SK-N-SH treated with all-trans-retinoic acid at 6 μM for 48 hours (cell line): ENCODE measurements around the gene SH2B3.

Experiments
- ATAC-seq: fragments of 200-7000 bp; cut with Tn5 transposase; 3 replicates; pipeline ENCODE4 v1.9.1; 2020; ENCODE audit warnings: mild to moderate bottlenecking, moderate library complexity
- ARNTL ChIP-seq: fragments of 450-650 bp; formaldehyde crosslinking; IDR thresholded peaks from 2 replicates; pipeline ENCODE4 v1.5.0; 2020; ENCODE audit warnings: low read depth, mild to moderate bottlenecking, moderate library complexity, borderline replicate concordance
- BACH2 ChIP-seq: fragments of 250-450 bp; sonication (Bioruptor Pico); IDR thresholded peaks from 2 replicates; pipeline ENCODE4 v1.9.0; 2021; ENCODE audit warnings: mild to moderate bottlenecking, borderline replicate concordance
- CSDC2 ChIP-seq: fragments of 250-450 bp; sonication (Bioruptor Pico); IDR thresholded peaks from 2 replicates; pipeline ENCODE4 v1.5.0; 2020; ENCODE audit warnings: mild to moderate bottlenecking, moderate library complexity
- ESRRG ChIP-seq: fragments of 250-450 bp; sonication (Bioruptor Pico); IDR thresholded peaks from 2 replicates; pipeline ENCODE4 v1.6.1; 2021; ENCODE audit warnings: mild to moderate bottlenecking
- GLIS3 ChIP-seq: fragments of 250-450 bp; sonication (Bioruptor Pico); IDR thresholded peaks from 2 replicates; pipeline ENCODE4 v1.5.0; 2020; ENCODE audit warnings: mild to moderate bottlenecking, moderate library complexity
- PPARA ChIP-seq: fragments of 250-450 bp; sonication (Bioruptor Pico); IDR thresholded peaks from 2 replicates; pipeline ENCODE4 v1.5.0; 2020; ENCODE audit warnings: mild to moderate bottlenecking, borderline replicate concordance
- RARB ChIP-seq: fragments of 250-450 bp; sonication (Bioruptor Pico); IDR thresholded peaks from 2 replicates; pipeline ENCODE4 v1.8.0; 2021; ENCODE audit warnings: mild to moderate bottlenecking, moderate library complexity
- SNAI2 ChIP-seq: fragments of 250-450 bp; sonication (Bioruptor Pico); IDR thresholded peaks from 2 replicates; pipeline ENCODE4 v1.5.0; 2020; ENCODE audit warnings: mild to moderate bottlenecking, moderate library complexity
- TCF4 ChIP-seq: fragments of 250-450 bp; sonication (Bioruptor Pico); IDR thresholded peaks from 2 replicates; pipeline ENCODE4 v1.8.0; 2021; ENCODE audit warnings: mild to moderate bottlenecking, moderate library complexity, borderline replicate concordance
- TOX ChIP-seq: fragments of 250-450 bp; sonication (Bioruptor Pico); IDR thresholded peaks from 2 replicates; pipeline ENCODE4 v1.8.0; 2021; ENCODE audit warnings: mild to moderate bottlenecking, moderate library complexity, borderline replicate concordance
- ZC3H10 ChIP-seq: fragments of 250-450 bp; sonication (Bioruptor Pico); IDR thresholded peaks from 2 replicates; pipeline ENCODE4 v1.5.1; 2021; ENCODE audit warnings: mild to moderate bottlenecking, moderate library complexity
- ZFP3 ChIP-seq: fragments of 250-450 bp; sonication (Bioruptor Pico); IDR thresholded peaks from 2 replicates; pipeline ENCODE4 v1.5.0; 2020; ENCODE audit warnings: mild to moderate bottlenecking, moderate library complexity
- ZFP30 ChIP-seq: fragments of 450-650 bp; formaldehyde crosslinking; IDR thresholded peaks from 2 replicates; pipeline ENCODE4 v1.5.0; 2022; ENCODE audit warnings: mild to moderate bottlenecking, moderate library complexity
- ZNF70 ChIP-seq: fragments of 450-650 bp; formaldehyde crosslinking; IDR thresholded peaks from 2 replicates; pipeline ENCODE4 v1.5.0; 2020; ENCODE audit warnings: mild to moderate bottlenecking, moderate library complexity
- ZNF8 ChIP-seq: fragments of 450-650 bp; formaldehyde crosslinking; IDR thresholded peaks from 2 replicates; pipeline ENCODE4 v1.5.0; 2020; ENCODE audit warnings: mild to moderate bottlenecking, moderate library complexity
- TF ChIP-seq, protein P1 (sequence below): fragments of 250-450 bp; sonication (Bioruptor Pico); IDR thresholded peaks from 2 replicates; pipeline ENCODE4 v1.5.1; 2021; ENCODE audit warnings: mild to moderate bottlenecking, moderate library complexity
- TF ChIP-seq, protein P2 (sequence below): fragments of 250-450 bp; sonication (Bioruptor Pico); IDR thresholded peaks from 2 replicates; pipeline ENCODE4 v1.5.0; 2020; ENCODE audit warnings: mild to moderate bottlenecking, moderate library complexity
- TF ChIP-seq, protein P3 (sequence below): fragments of 250-450 bp; sonication (Bioruptor Pico); IDR thresholded peaks from 2 replicates; pipeline ENCODE4 v1.8.0; 2021; ENCODE audit warnings: low read depth, mild to moderate bottlenecking, moderate library complexity, borderline replicate concordance
- TF ChIP-seq, protein P4 (sequence below): fragments of 250-450 bp; sonication (Bioruptor Pico); IDR thresholded peaks from 2 replicates; pipeline ENCODE4 v1.5.1; 2020; ENCODE audit warnings: low read depth, mild to moderate bottlenecking, moderate library complexity
- TF ChIP-seq, protein P5 (sequence below): fragments of 250-450 bp; sonication (Bioruptor Pico); IDR thresholded peaks from 2 replicates; pipeline ENCODE4 v1.8.0; 2020; ENCODE audit warnings: mild to moderate bottlenecking, moderate library complexity, borderline replicate concordance

The SH2B3 gene

DNA sequence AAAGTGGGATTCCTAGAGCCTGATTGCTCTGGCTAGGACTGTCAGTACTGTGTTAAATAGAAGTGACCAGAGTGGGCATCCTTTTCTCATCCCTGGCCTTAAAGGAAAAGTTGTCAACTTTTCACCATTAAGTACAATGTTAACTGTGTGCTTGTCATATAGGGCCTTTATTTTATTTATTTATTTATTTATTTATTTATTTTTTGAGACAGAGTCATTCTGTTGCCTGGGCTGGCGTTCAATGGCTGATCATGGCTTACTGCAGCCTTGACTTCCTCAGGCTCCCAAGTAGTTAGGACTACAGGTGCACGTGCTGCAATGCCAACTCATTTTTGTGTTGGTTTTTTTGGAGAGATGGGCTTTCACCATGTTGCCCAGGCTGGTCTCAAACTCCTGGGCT is 11.6 kb downstream of the SH2B3 start (continued):
- TF ChIP-seq, protein P1, sequence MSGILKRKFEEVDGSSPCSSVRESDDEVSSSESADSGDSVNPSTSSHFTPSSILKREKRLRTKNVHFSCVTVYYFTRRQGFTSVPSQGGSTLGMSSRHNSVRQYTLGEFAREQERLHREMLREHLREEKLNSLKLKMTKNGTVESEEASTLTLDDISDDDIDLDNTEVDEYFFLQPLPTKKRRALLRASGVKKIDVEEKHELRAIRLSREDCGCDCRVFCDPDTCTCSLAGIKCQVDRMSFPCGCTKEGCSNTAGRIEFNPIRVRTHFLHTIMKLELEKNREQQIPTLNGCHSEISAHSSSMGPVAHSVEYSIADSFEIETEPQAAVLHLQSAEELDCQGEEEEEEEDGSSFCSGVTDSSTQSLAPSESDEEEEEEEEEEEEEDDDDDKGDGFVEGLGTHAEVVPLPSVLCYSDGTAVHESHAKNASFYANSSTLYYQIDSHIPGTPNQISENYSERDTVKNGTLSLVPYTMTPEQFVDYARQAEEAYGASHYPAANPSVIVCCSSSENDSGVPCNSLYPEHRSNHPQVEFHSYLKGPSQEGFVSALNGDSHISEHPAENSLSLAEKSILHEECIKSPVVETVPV (CRISPR knock-in tag): no peak
- TF ChIP-seq TCF4 (CRISPR knock-in tag) (no peak), RARB (CRISPR knock-in tag) (no peak), ZFP30 (CRISPR knock-in tag) (no peak), ZFP3 (CRISPR knock-in tag) (no peak), ESRRG (CRISPR knock-in tag) (no peak)

DNA sequence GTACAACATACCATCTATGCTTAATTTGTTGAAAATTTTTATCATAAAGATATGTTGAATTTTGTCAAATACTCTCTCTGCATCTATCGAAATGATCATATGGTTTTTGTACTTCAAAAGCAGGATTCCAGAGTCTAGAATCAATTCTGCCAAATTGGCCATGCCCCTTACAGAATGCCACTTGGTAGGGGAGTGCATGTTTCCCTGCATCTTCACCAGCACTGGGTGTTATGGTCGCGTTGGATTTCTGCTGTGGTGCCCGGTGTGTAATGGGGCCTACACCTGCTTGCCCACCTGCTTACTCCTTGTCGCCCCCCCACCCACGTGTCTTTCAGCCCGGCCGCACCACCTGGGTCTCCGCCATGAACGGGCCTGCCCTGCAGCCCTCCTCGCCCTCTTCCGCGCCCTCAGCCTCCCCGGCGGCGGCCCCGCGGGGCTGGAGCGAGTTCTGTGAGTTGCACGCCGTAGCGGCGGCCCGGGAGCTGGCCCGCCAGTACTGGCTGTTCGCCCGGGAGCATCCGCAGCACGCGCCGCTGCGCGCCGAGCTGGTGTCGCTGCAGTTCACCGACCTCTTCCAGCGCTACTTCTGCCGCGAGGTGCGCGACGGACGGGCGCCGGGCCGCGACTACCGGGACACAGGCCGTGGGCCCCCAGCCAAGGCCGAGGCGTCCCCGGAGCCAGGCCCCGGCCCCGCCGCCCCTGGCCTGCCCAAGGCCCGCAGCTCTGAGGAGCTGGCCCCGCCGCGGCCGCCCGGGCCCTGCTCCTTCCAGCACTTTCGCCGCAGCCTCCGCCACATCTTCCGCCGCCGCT is 12.3 kb downstream of the SH2B3 start:
- ATAC-seq: no peak
- TF ChIP-seq TCF4 (CRISPR knock-in tag) (no peak), ESRRG (CRISPR knock-in tag) (no peak), ZFP3 (CRISPR knock-in tag) (no peak), GLIS3 (CRISPR knock-in tag) (no peak), SNAI2 (CRISPR knock-in tag) (no peak), RARB (CRISPR knock-in tag) (no peak), ARNTL (CRISPR knock-in tag) (no peak), ZFP30 (CRISPR knock-in tag) (no peak), CSDC2 (CRISPR knock-in tag) (no peak), ZC3H10 (no peak), ZNF8 (CRISPR knock-in tag) (no peak), PPARA (CRISPR knock-in tag) (no peak), ZNF70 (CRISPR knock-in tag) (no peak), TOX (CRISPR knock-in tag) (no peak), BACH2 (CRISPR knock-in tag) (no peak)
- TF ChIP-seq, protein P2, sequence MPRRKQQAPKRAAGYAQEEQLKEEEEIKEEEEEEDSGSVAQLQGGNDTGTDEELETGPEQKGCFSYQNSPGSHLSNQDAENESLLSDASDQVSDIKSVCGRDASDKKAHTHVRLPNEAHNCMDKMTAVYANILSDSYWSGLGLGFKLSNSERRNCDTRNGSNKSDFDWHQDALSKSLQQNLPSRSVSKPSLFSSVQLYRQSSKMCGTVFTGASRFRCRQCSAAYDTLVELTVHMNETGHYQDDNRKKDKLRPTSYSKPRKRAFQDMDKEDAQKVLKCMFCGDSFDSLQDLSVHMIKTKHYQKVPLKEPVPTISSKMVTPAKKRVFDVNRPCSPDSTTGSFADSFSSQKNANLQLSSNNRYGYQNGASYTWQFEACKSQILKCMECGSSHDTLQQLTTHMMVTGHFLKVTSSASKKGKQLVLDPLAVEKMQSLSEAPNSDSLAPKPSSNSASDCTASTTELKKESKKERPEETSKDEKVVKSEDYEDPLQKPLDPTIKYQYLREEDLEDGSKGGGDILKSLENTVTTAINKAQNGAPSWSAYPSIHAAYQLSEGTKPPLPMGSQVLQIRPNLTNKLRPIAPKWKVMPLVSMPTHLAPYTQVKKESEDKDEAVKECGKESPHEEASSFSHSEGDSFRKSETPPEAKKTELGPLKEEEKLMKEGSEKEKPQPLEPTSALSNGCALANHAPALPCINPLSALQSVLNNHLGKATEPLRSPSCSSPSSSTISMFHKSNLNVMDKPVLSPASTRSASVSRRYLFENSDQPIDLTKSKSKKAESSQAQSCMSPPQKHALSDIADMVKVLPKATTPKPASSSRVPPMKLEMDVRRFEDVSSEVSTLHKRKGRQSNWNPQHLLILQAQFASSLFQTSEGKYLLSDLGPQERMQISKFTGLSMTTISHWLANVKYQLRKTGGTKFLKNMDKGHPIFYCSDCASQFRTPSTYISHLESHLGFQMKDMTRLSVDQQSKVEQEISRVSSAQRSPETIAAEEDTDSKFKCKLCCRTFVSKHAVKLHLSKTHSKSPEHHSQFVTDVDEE (CRISPR knock-in tag): no peak
- TF ChIP-seq, protein P1 (CRISPR knock-in tag): no peak
- TF ChIP-seq, protein P3, sequence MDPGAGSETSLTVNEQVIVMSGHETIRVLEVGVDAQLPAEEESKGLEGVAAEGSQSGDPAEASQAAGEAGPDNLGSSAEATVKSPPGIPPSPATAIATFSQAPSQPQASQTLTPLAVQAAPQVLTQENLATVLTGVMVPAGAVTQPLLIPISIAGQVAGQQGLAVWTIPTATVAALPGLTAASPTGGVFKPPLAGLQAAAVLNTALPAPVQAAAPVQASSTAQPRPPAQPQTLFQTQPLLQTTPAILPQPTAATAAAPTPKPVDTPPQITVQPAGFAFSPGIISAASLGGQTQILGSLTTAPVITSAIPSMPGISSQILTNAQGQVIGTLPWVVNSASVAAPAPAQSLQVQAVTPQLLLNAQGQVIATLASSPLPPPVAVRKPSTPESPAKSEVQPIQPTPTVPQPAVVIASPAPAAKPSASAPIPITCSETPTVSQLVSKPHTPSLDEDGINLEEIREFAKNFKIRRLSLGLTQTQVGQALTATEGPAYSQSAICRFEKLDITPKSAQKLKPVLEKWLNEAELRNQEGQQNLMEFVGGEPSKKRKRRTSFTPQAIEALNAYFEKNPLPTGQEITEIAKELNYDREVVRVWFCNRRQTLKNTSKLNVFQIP (CRISPR knock-in tag): no peak
- TF ChIP-seq, protein P4, sequence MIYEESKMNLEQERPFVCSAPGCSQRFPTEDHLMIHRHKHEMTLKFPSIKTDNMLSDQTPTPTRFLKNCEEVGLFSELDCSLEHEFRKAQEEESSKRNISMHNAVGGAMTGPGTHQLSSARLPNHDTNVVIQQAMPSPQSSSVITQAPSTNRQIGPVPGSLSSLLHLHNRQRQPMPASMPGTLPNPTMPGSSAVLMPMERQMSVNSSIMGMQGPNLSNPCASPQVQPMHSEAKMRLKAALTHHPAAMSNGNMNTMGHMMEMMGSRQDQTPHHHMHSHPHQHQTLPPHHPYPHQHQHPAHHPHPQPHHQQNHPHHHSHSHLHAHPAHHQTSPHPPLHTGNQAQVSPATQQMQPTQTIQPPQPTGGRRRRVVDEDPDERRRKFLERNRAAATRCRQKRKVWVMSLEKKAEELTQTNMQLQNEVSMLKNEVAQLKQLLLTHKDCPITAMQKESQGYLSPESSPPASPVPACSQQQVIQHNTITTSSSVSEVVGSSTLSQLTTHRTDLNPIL (CRISPR knock-in tag): no peak
- TF ChIP-seq, protein P5, sequence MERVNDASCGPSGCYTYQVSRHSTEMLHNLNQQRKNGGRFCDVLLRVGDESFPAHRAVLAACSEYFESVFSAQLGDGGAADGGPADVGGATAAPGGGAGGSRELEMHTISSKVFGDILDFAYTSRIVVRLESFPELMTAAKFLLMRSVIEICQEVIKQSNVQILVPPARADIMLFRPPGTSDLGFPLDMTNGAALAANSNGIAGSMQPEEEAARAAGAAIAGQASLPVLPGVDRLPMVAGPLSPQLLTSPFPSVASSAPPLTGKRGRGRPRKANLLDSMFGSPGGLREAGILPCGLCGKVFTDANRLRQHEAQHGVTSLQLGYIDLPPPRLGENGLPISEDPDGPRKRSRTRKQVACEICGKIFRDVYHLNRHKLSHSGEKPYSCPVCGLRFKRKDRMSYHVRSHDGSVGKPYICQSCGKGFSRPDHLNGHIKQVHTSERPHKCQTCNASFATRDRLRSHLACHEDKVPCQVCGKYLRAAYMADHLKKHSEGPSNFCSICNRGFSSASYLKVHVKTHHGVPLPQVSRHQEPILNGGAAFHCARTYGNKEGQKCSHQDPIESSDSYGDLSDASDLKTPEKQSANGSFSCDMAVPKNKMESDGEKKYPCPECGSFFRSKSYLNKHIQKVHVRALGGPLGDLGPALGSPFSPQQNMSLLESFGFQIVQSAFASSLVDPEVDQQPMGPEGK (CRISPR knock-in tag): no peak
